Stomach (tissue), 4 donors: ENCODE measurements around the gene TBC1D13.

Experiments used
- CTCF ChIP-seq, 7 experiments: fragments of 450-650 bp in 4 of 7; fragments of 200-600 bp in 3 of 7; sonication (generic) in 3 of 7; IDR thresholded peaks; one replicate each; pipeline ENCODE4 v1.5.1; 2016 to 2019; ENCODE audit warnings: antibody characterized with exemption in 7 of 7, control low read depth in 2 of 7, mild to moderate bottlenecking in 1 of 7
- EP300 ChIP-seq: sonication (generic); formaldehyde crosslinking; IDR thresholded peaks from one replicate; pipeline ENCODE4 v1.6.1; 2017; ENCODE audit warnings: antibody characterized with exemption
- POLR2A ChIP-seq, 4 donors: fragments of 450-650 bp; IDR thresholded peaks; one replicate each; pipeline ENCODE4 v1.6.1; 2016; ENCODE audit warnings: antibody characterized with exemption in 4 of 4, control low read depth in 2 of 4, mild to moderate bottlenecking in 1 of 4, moderate library complexity in 1 of 4
- POLR2AphosphoS5 ChIP-seq, 3 donors: sonication (generic); formaldehyde crosslinking; IDR thresholded peaks; one replicate each; pipeline ENCODE4 v1.6.1; 2016; ENCODE audit warnings: antibody characterized with exemption in 3 of 3

- TF ChIP-seq CTCF (IDR thresholded peaks at IDR 0.05) (no peak), POLR2AphosphoS5 (IDR thresholded peaks at IDR 0.05) (no peak), POLR2A (IDR thresholded peaks at IDR 0.05) (no peak), EP300 (no peak)
These were observed 11.8 kb downstream of the TBC1D13 start for GRCh38 chr9:128798896-128799295.
